Natural killer cell (primary cell): ENCODE results near the gene PLXNA2. TPM values are rescaled to one million over a fixed set of nuclear protein-coding genes. Genes with fewer than 3 reads are reported as not detected.

Experiments
- ATAC-seq, 3 donors: fragments of 150-1000 bp in 2 of 3; fragments of 200-7000 bp in 1 of 3; cut with Tn5 transposase; 1 replicate in 1 of 3; 2 replicates in 2 of 3; pipeline ENCODE4 v1.10.0; 2021; ENCODE audit warnings: mild to moderate bottlenecking in 2 of 3, moderate library complexity in 2 of 3
- DNase-seq, 2 donors: peaks; one replicate each; pipeline versions ENCODE4 v3.0.0 to v3.0.0-alpha.2; 2013 to 2021; ENCODE audit warnings: mixed read lengths in 1 of 2
- H3K27ac ChIP-seq: one replicate; pipeline ENCODE4 v1.5.1; 2013; ENCODE audit warnings: mild to moderate bottlenecking, low read length
- H3K27me3 ChIP-seq: one replicate; pipeline ENCODE4 v1.6.1; 2013; ENCODE audit warnings: low read length; ENCODE audit not compliant: control insufficient read depth, insufficient read depth
- H3K36me3 ChIP-seq: one replicate; pipeline ENCODE4 v1.6.1; 2013; ENCODE audit warnings: low read length; ENCODE audit not compliant: control insufficient read depth, insufficient read depth
- H3K4me1 ChIP-seq: one replicate; pipeline ENCODE4 v1.6.1; 2013; ENCODE audit warnings: low read length; ENCODE audit not compliant: control insufficient read depth, insufficient read depth
- H3K4me3 ChIP-seq: one replicate; pipeline ENCODE4 v1.5.1; 2013; ENCODE audit warnings: low read length
- H3K9me3 ChIP-seq: one replicate; pipeline ENCODE4 v1.6.1; 2013; ENCODE audit warnings: low read length; ENCODE audit not compliant: control insufficient read depth, insufficient read depth
- H3K27ac Mint-ChIP-seq, 2 donors: one replicate each; pipeline ENCODE4 v1.8.0; 2022; ENCODE audit warnings: mild to moderate bottlenecking in 2 of 2, mixed read lengths in 2 of 2, moderate library complexity in 1 of 2
- H3K27me3 Mint-ChIP-seq, 2 donors: one replicate each; pipeline ENCODE4 v1.8.0; 2022; ENCODE audit warnings: low read depth in 2 of 2, mixed read lengths in 2 of 2
- H3K36me3 Mint-ChIP-seq: one replicate; pipeline ENCODE4 v1.8.0; 2022; ENCODE audit warnings: mixed read lengths
- H3K4me1 Mint-ChIP-seq, 2 donors: one replicate each; pipeline ENCODE4 v1.8.0; 2022; ENCODE audit warnings: mixed read lengths in 2 of 2
- H3K4me3 Mint-ChIP-seq: one replicate; pipeline ENCODE4 v1.8.0; 2022; ENCODE audit warnings: mild to moderate bottlenecking, moderate library complexity, mixed read lengths
- H3K9me3 Mint-ChIP-seq, 2 donors: one replicate each; pipeline ENCODE4 v1.8.0; 2022; ENCODE audit warnings: mixed read lengths in 2 of 2
- WGBS: methylation state at CpG from one replicate; pipeline ENCODE4 v1.1.7; 2013; ENCODE audit warnings: missing lambda C conversion rate; ENCODE audit not compliant: insufficient coverage; 5-methylcytosine and 5-hydroxymethylcytosine counted together
- intact Hi-C: fragments of 100-400 bp; cut with micrococcal nuclease; formaldehyde crosslinking; loops from one replicate; pipeline ENCODE4 v1.14.2; 2022
- total RNA-seq, 4 donors: library from RNA; stranded (reverse); fragments of 120-200 nt in 1 of 4; gene quantifications; one replicate each; pipeline versions ENCODE4 v1.2.3 to v1.2.4, GENCODE V29; 2013 to 2022
- TF ChIP-seq, protein P1 (sequence below): fragments of 200-600 bp; IDR thresholded peaks from one replicate; pipeline ENCODE4 v1.8.0; 2022; ENCODE audit warnings: antibody characterized with exemption

The PLXNA2 gene
- total RNA-seq, 3 donors from 2014 or later (not counting 1 experiment from before 2014, with no cell fraction given): 2.8 to 8.4 (median 2.8) TPM

DNA sequence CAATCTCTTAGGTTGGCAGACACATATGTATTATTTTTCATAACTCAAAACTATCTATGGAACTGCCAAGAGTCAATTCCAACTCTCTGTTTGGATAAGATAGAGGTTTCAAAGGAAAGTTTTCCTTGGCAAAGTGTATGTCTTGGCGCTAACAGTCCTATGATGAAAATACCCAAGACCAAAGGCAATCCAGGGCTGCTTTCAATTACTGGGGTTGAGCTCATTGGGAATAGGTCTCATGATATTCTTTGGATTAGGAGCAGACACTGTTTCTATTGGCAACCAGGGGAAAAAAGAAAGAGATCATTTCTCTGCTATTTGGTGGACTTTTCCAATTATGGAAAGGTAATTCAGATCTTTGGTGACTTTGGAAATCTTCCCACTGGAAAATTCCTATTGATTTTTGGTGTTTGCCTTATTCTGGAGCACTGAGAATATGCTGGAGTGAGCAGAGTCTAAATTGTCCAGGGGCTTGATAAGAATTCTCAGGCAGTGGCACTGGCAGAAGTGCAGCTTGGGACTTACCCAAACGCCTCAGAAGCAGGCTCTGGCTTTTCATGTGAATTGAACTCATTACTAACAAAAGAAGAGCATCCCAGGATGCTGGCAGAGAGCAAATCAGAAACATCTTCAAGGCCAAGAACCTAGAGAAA lies 20.4 kb upstream of the PLXNA2 start:
- intact Hi-C loops: no loop called here
- WGBS: 81% methylated on average over 2 of the region's 2 CpGs
- H3K4me3 Mint-ChIP-seq: no peak overlapping the region
- no peaks in the 10 kb centered on the region for H3K36me3 Mint-ChIP-seq
- Histone ChIP-seq H3K4me1 (no peaks in the 10 kb centered on the region), H3K4me3 (no peak overlapping the region), H3K27ac (no peak overlapping the region), H3K36me3 (no peaks in the 10 kb centered on the region), H3K9me3 (no peaks in the 10 kb centered on the region), H3K27me3 (no peaks in the 10 kb centered on the region)
- TF ChIP-seq, protein P1, sequence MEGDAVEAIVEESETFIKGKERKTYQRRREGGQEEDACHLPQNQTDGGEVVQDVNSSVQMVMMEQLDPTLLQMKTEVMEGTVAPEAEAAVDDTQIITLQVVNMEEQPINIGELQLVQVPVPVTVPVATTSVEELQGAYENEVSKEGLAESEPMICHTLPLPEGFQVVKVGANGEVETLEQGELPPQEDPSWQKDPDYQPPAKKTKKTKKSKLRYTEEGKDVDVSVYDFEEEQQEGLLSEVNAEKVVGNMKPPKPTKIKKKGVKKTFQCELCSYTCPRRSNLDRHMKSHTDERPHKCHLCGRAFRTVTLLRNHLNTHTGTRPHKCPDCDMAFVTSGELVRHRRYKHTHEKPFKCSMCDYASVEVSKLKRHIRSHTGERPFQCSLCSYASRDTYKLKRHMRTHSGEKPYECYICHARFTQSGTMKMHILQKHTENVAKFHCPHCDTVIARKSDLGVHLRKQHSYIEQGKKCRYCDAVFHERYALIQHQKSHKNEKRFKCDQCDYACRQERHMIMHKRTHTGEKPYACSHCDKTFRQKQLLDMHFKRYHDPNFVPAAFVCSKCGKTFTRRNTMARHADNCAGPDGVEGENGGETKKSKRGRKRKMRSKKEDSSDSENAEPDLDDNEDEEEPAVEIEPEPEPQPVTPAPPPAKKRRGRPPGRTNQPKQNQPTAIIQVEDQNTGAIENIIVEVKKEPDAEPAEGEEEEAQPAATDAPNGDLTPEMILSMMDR: no peak
- peaks cover 16 to 64% of the 10 kb centered on the region in 2 donors for H3K27me3 Mint-ChIP-seq
- ATAC-seq: no peak
- H3K9me3 Mint-ChIP-seq: no peaks in the 10 kb centered on the region
- DNase-seq: no peak
- no peak overlapping the region for H3K27ac Mint-ChIP-seq
- no peaks in the 10 kb centered on the region for H3K4me1 Mint-ChIP-seq

DNA sequence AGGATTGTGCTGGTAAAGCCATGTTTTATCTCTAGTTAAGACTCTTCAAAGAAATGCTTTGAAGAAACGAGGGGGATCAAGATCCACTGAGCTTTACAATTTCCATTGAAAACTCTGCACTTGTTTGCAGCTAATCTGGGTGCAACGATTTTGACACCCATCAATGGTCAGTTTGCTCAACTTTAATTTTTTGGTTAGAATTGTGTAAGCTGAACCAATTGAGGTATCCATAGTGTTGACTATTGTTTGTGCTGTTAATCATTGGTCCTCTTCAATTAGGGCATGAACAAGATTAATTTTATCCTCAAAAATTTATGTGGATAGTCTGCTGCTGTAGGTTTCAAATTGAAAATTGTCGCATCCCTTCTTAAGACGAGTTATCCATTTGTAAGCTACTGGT lies 17.7 kb upstream of the PLXNA2 start:
- WGBS: 85% methylated on average over 4 of the region's 4 CpGs
- Mint-ChIP-seq H3K9me3 (no peaks in the 10 kb centered on the region), H3K27ac (no peak overlapping the region), H3K27me3 (peaks cover 9 to 63% of the 10 kb centered on the region in 2 donors), H3K4me1 (no peaks in the 10 kb centered on the region), H3K4me3 (no peak overlapping the region), H3K36me3 (no peaks in the 10 kb centered on the region)
- no peak for DNase-seq
- no peak for ATAC-seq
- no peaks in the 10 kb centered on the region for H3K4me1 ChIP-seq
- no peak overlapping the region for H3K4me3 ChIP-seq
- no peak overlapping the region for H3K27ac ChIP-seq
- no peaks in the 10 kb centered on the region for H3K36me3 ChIP-seq
- no peaks in the 10 kb centered on the region for H3K27me3 ChIP-seq
- no peaks in the 10 kb centered on the region for H3K9me3 ChIP-seq
- intact Hi-C loops: no loop called here
- TF ChIP-seq, protein P1: no peak

DNA sequence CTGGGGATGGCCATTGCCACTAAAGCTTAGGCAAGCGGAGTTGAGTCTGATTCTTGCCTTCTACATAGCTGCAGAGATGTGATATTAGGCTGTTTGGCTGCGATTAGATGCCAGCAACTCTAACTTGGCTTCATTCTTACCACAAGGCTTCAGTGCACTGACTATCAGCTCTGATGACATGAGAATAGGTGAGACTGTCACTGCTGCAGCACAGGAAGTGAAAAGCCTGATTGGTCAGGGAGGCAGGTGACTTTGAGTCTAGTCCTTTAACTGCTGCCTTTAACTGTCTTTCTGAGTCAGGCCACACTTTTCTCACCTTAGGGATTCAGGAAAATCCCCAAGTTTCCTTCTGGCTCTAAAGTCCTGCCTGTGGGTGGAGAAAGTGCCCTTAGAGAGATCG lies 14.1 kb upstream of the PLXNA2 start:
- TF ChIP-seq, protein P1: no peak
- DNase-seq (no peak), ATAC-seq (no peak)
- Mint-ChIP-seq H3K4me1 (no peaks in the 10 kb centered on the region), H3K9me3 (no peaks in the 10 kb centered on the region), H3K27me3 (peaks cover 22 to 67% of the 10 kb centered on the region in 2 donors), H3K36me3 (no peaks in the 10 kb centered on the region), H3K4me3 (no peak overlapping the region), H3K27ac (no peak overlapping the region)
- intact Hi-C loops: no loop called here
- 81% methylated on average over 3 of the region's 3 CpGs for WGBS
- Histone ChIP-seq H3K4me3 (no peak overlapping the region), H3K27ac (no peak overlapping the region), H3K36me3 (no peaks in the 10 kb centered on the region), H3K27me3 (no peaks in the 10 kb centered on the region), H3K9me3 (no peaks in the 10 kb centered on the region), H3K4me1 (no peaks in the 10 kb centered on the region)

DNA sequence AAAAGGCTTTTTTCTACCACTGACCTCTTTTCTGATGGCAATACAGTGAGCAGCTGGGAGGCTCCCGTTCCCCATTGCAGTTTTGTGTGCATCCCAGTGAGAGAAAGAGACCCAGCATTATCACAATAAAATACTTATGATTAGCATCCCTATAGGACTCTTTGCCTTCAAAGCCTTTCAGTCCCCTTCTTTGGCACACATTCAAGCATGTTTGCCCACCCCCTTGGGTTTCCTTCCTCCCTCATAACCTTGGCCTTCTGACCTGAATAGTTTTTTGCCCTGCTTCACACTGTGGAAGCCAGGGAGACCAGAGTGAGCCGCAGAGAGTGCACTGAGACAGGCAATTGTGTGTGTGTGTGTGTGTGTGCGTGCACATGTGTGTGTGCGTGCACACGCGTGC lies 13.2 kb upstream of the PLXNA2 start:
- Histone ChIP-seq H3K4me1 (no peaks in the 10 kb centered on the region), H3K4me3 (no peak overlapping the region), H3K36me3 (no peaks in the 10 kb centered on the region), H3K27ac (no peak overlapping the region), H3K27me3 (no peaks in the 10 kb centered on the region), H3K9me3 (no peaks in the 10 kb centered on the region)
- peaks cover 26 to 70% of the 10 kb centered on the region in 2 donors for H3K27me3 Mint-ChIP-seq
- no peak overlapping the region for H3K27ac Mint-ChIP-seq
- H3K4me1 Mint-ChIP-seq: no peaks in the 10 kb centered on the region
- H3K4me3 Mint-ChIP-seq: no peak overlapping the region
- ATAC-seq: no peak
- intact Hi-C loops: no loop called here
- TF ChIP-seq, protein P1: no peak
- no peaks in the 10 kb centered on the region for H3K9me3 Mint-ChIP-seq
- DNase-seq: no peak
- 75% methylated on average over 6 of the region's 6 CpGs for WGBS
- H3K36me3 Mint-ChIP-seq: no peaks in the 10 kb centered on the region
